Ovary (tissue), 10 donors: ENCODE measurements around the gene F3. TPM values are rescaled to one million over a fixed set of nuclear protein-coding genes. Genes with fewer than 3 reads are reported as not detected.

Source experiments
- DNase-seq, 5 donors: peaks; one replicate each; pipeline ENCODE4 v3.0.0-alpha.2; 2019 to 2020
- H3K27ac ChIP-seq, 2 donors: fragments of 200-600 bp; one replicate each; pipeline versions ENCODE4 v1.5.1 to v1.8.0; 2019 to 2022
- H3K27me3 ChIP-seq: fragments of 200-600 bp; one replicate; pipeline ENCODE4 v1.8.0; 2022
- H3K36me3 ChIP-seq: fragments of 200-600 bp; sonication (generic); one replicate; pipeline ENCODE4 v1.5.1; 2019
- H3K4me1 ChIP-seq: one replicate; pipeline ENCODE4 v1.8.1; 2013; ENCODE audit warnings: mild to moderate bottlenecking, moderate library complexity; ENCODE audit not compliant: insufficient read depth
- H3K4me3 ChIP-seq: fragments of 200-600 bp; sonication (generic); one replicate; pipeline ENCODE4 v1.5.1; 2017
- H3K9me3 ChIP-seq, 2 donors: fragments of 200-600 bp in 1 of 2; sonication (generic) in 1 of 2; one replicate each; pipeline versions ENCODE4 v1.5.1 to v1.8.1; 2013 to 2019; ENCODE audit warnings: mild to moderate bottlenecking in 1 of 2, moderate library complexity in 1 of 2
- CTCF ChIP-seq, 3 donors: fragments of 450-650 bp in 2 of 3; fragments of 200-600 bp in 1 of 3; IDR thresholded peaks; one replicate each; pipeline versions ENCODE4 v1.5.1 to v1.8.0; 2016 to 2022; ENCODE audit warnings: antibody characterized with exemption in 3 of 3, mild to moderate bottlenecking in 1 of 3
- EP300 ChIP-seq: sonication (generic); formaldehyde crosslinking; IDR thresholded peaks from one replicate; pipeline ENCODE4 v1.6.1; 2017; ENCODE audit warnings: antibody characterized with exemption
- POLR2A ChIP-seq: fragments of 450-650 bp; IDR thresholded peaks from one replicate; pipeline ENCODE4 v1.6.1; 2017; ENCODE audit warnings: antibody characterized with exemption, mild to moderate bottlenecking, moderate library complexity
- WGBS, 3 donors: extraction: QIAGEN DNeasy Blood & Tissue Kit in 1 of 3; methylation state at CpG; one replicate each; pipeline versions ENCODE4 v1.1.5 to v1.1.7; 2013 to 2017; 5-methylcytosine and 5-hydroxymethylcytosine counted together
- intact Hi-C, 4 donors: fragments of 100-400 bp; cut with DNase I; formaldehyde crosslinking; loops; one replicate each; pipeline versions ENCODE4 v1.11.0 to v1.15.1; 2022 to 2023
- long read RNA-seq, 3 donors: library from polyadenylated mRNA in 2 of 3; unstranded in 2 of 3; transcript quantifications; one replicate each; pipeline ENCODE4 v2.0.0 and lab custom pipeline, GENCODE V29; 2021 to 2026
- polyA plus RNA-seq, 2 donors: library from polyadenylated mRNA; stranded (reverse); fragments of 200-250 nt in 1 of 2; fragments of 350-450 nt in 1 of 2; fragmentation: Illumina TruSeq in 1 of 2; extraction: RNeasy Lipid Tissue Mini Kit (QIAGEN cat#74804) in 1 of 2; gene quantifications; one replicate each; pipeline ENCODE4 v1.2.3, GENCODE V29; 2013 to 2014
- total RNA-seq, 7 donors: library from RNA; depleted of rRNA in 2 of 7; stranded (reverse); fragments of >200 nt in 2 of 7; fragmentation: NEBNext Ultra II Directional in 3 of 7; extraction: Animal tissue kit (Norgen Biotek cat#: 25700) in 3 of 7; gene quantifications; one replicate each; pipeline versions ENCODE4 v1.1.0 to v1.2.4, GENCODE V29; 2016 to 2023
- donor health status: DM: no; HTN: no; CAD: no; lungs with moderate emphysema.
- donor health status: DM: no; HTN: no; CAD: no.
- donor health status: Bipolar disorder and iron deficiency.
- donor health status: DM: yes; HTN: yes; CAD: no.
- donor health status: DM: no; HTN: no; CAD: no.
- donor health status: DM: yes; HTN: yes; CAD: no.

F3 gene
- total RNA-seq = 100 to 1,000 TPM in 4 of 7 donors, 10 to 100 TPM in 3; 38.5 to 365 (median 112) TPM
- polyA plus RNA-seq = 10 to 100 TPM; 29.0 to 32.4 TPM
- long read RNA-seq, donor 1, transcript F3-201 (6 exons, 2,287 nt) = major isoform, 596 of 895 reads
- long read RNA-seq, donor 1, transcript F3-202 (5 exons, 1,879 nt) = minor isoform, 80 of 895 reads
- long read RNA-seq, donor 1, partial matches to known transcripts = 90 of 895 reads
- long read RNA-seq, donor 1, other reads (novel, unspliced or antisense) = 129 of 895 reads
- long read RNA-seq, donor 2, partial matches to known transcripts = 0 of 1 reads
- long read RNA-seq, donor 2, other reads (novel, unspliced or antisense) = 0 of 1 reads
- long read RNA-seq, donor 3, transcript F3-202 (5 exons, 1,879 nt) = minor isoform, 10 of 175 reads
- long read RNA-seq, donor 3, transcript F3-201 (6 exons, 2,287 nt) = major isoform, 81 of 175 reads
- long read RNA-seq, donor 3, partial matches to known transcripts = 15 of 175 reads
- long read RNA-seq, donor 3, other reads (novel, unspliced or antisense) = 69 of 175 reads

GRCh38 chr1:94541246-94542087, at the start of gene F3:
F3 (minus strand) TSS chr1:94541759; CDS start chr1:94541636, 123 bp downstream.
- H3K4me3 ChIP-seq = peak within 1 kb of the TSS; percentile 73
- H3K27me3 ChIP-seq = no peaks in the 10 kb centered on the region
- 1 to 3% (median 2%) methylated on average over 44 to 94 of the region's 94 CpGs for WGBS, 3 donors
- H3K4me1 ChIP-seq = peaks cover 10% of the 10 kb centered on the region
- H3K9me3 ChIP-seq = no peaks in the 10 kb centered on the region
- TF ChIP-seq POLR2A (peak; percentile 92), CTCF (IDR thresholded peaks at IDR 0.05) (no peak), EP300 (no peak)
- intact Hi-C loops = loop anchor here in 2 of 4 donors (10.0 kb wide), 1 partner anchor 163 kb away; no protein-coding TSS in a partner anchor
- H3K36me3 ChIP-seq = no peaks in the 10 kb centered on the region
- H3K27ac ChIP-seq = peak within 1 kb of the TSS; percentile 82 to 89
- peak; percentile 93 to 97 (median 94) for DNase-seq

GRCh38 chr1:94590203-94591137, 48.9 kb upstream of the F3 start:
- Histone ChIP-seq H3K4me1 (peaks cover 5% of the 10 kb centered on the region), H3K36me3 (no peaks in the 10 kb centered on the region), H3K9me3 (no peaks in the 10 kb centered on the region), H3K27me3 (no peaks in the 10 kb centered on the region), H3K4me3 (no peak overlapping the region), H3K27ac (peak overlapping the region in 1 of 2 donors; percentile 17)
- intact Hi-C loops = no loop called here
- TF ChIP-seq CTCF (IDR thresholded peaks at IDR 0.05) (no peak), POLR2A (no peak), EP300 (no peak)
- DNase-seq = peak in 3 of 5 donors; percentile 38 to 58 (median 54)
- 64 to 70% (median 68%) methylated on average over 7 of the region's 7 CpGs for WGBS, 3 donors

GRCh38 chr1:94589728-94590127, 48.2 kb upstream of the F3 start:
- H3K9me3 ChIP-seq = no peaks in the 10 kb centered on the region
- H3K4me3 ChIP-seq = no peak overlapping the region
- no peak for DNase-seq
- no peak overlapping the region for H3K27ac ChIP-seq
- TF ChIP-seq CTCF (IDR thresholded peaks at IDR 0.05) (no peak), EP300 (no peak), POLR2A (no peak)
- H3K27me3 ChIP-seq = no peaks in the 10 kb centered on the region
- H3K4me1 ChIP-seq = peaks cover 5% of the 10 kb centered on the region
- 93 to 96% (median 96%) methylated on average over 4 of the region's 4 CpGs for WGBS, 3 donors
- H3K36me3 ChIP-seq = no peaks in the 10 kb centered on the region
- intact Hi-C loops = no loop called here
